ENCODE results near the gene MRPL36.
"Not testable (repeated sequence)": the region's sequence is repeated elsewhere in the genome, so short reads cannot be mapped to it uniquely, and the experiment has no call there.

The MRPL36 gene

GRCh38 chr5:1831677-1832313 lies 32.2 kb upstream of the MRPL36 start:
- no peak for DNase-seq

- no peak for DNase-seq
Measured at GRCh38 chr5:1831257-1831656, 31.6 kb upstream of the MRPL36 start.

GRCh38 chr5:1830571-1831228 lies 31.1 kb upstream of the MRPL36 start:
- DNase-seq, result no peak

GRCh38 chr5:1827886-1828397 lies 28.3 kb upstream of the MRPL36 start:
- no peak for DNase-seq

- DNase-seq, result no peak
Measured at GRCh38 chr5:1827025-1827885, 27.6 kb upstream of the MRPL36 start.

GRCh38 chr5:1826235-1826980 lies 26.8 kb upstream of the MRPL36 start:
- no peak for DNase-seq

GRCh38 chr5:1824903-1825841 lies 25.5 kb upstream of the MRPL36 start:
- no peak for DNase-seq

GRCh38 chr5:1824109-1824821 lies 24.6 kb upstream of the MRPL36 start:
- DNase-seq, result no peak

- no peak for DNase-seq
Measured at GRCh38 chr5:1823381-1824034, 23.9 kb upstream of the MRPL36 start.

- no peak for DNase-seq
Measured at GRCh38 chr5:1821862-1822261, 22.2 kb upstream of the MRPL36 start.

GRCh38 chr5:1820926-1821325 lies 21.3 kb upstream of the MRPL36 start:
- no peak for DNase-seq

GRCh38 chr5:1820381-1820780 lies 20.7 kb upstream of the MRPL36 start:
- DNase-seq, result no peak

- no peak for DNase-seq
Measured at GRCh38 chr5:1819458-1819857, 19.8 kb upstream of the MRPL36 start.

GRCh38 chr5:1818784-1819183 lies 19.1 kb upstream of the MRPL36 start:
- no peak for DNase-seq

GRCh38 chr5:1817261-1818043 lies 17.8 kb upstream of the MRPL36 start:
- DNase-seq, result no peak

GRCh38 chr5:1816495-1817089 lies 17.0 kb upstream of the MRPL36 start:
- not testable (repeated sequence) for DNase-seq

- no peak for DNase-seq
Measured at GRCh38 chr5:1815881-1816292, 16.2 kb upstream of the MRPL36 start.

- DNase-seq, result no peak
Measured at GRCh38 chr5:1815071-1815786, 15.6 kb upstream of the MRPL36 start.

Measured in right hindlimb (tissue), 1 donor.